ENCODE results near the gene SFXN2. TPM values are rescaled to one million over a fixed set of nuclear protein-coding genes. Genes with fewer than 3 reads are reported as not detected.
A peak's percentile ranks its signal among the peaks of the same experiment; 100 is the strongest.

The SFXN2 gene
- total RNA-seq, 1 donor from 2014 or later, result 1.6 TPM

- intact Hi-C loops (cut with micrococcal nuclease), result no loop called here
- Histone ChIP-seq H3K4me1 (peaks cover 49% of the 10 kb centered on the region), H3K27ac (replicated peaks) (peak overlapping the region; percentile 47), H3K4me3 (peak overlapping the region; percentile 90), H3K36me3 (no peaks in the 10 kb centered on the region), H3K9me3 (replicated peaks) (no peaks in the 10 kb centered on the region), H3K27me3 (ENCODE audit: low read depth) (no peaks in the 10 kb centered on the region)
- TF ChIP-seq CTCF (IDR thresholded peaks at IDR 0.05; ENCODE audit: borderline replicate concordance), result no peak
- DNase-seq, result no peak
Measured at GRCh38 chr10:102743078-102743587, 28.7 kb downstream of the SFXN2 start.

GRCh38 chr10:102743588-102744373, 29.3 kb downstream of the SFXN2 start, which contains the start of gene WBP1L:
WBP1L (plus strand) TSS chr10:102743948; CDS start chr10:102744054, 106 bp downstream.
- Histone ChIP-seq H3K4me3 (peak within 1 kb of the TSS; percentile 90), H3K36me3 (no peaks in the 10 kb centered on the region), H3K27me3 (ENCODE audit: low read depth) (no peaks in the 10 kb centered on the region), H3K4me1 (peaks cover 43% of the 10 kb centered on the region), H3K9me3 (replicated peaks) (no peaks in the 10 kb centered on the region), H3K27ac (replicated peaks) (peak within 1 kb of the TSS; percentile 87)
- DNase-seq, result peak; percentile 95
- TF ChIP-seq CTCF (IDR thresholded peaks at IDR 0.05; ENCODE audit: borderline replicate concordance), result no peak
- intact Hi-C loops (cut with micrococcal nuclease), result no loop called here

GRCh38 chr10:102744374-102745051, 30.1 kb downstream of the SFXN2 start:
- no peaks in the 10 kb centered on the region for H3K27me3 ChIP-seq (ENCODE audit: low read depth)
- no peak for DNase-seq
- H3K27ac ChIP-seq (replicated peaks), result peak overlapping the region; percentile 87
- intact Hi-C loops (cut with micrococcal nuclease), result no loop called here
- TF ChIP-seq CTCF (IDR thresholded peaks at IDR 0.05; ENCODE audit: borderline replicate concordance), result no peak
- H3K9me3 ChIP-seq (replicated peaks), result no peaks in the 10 kb centered on the region
- no peaks in the 10 kb centered on the region for H3K36me3 ChIP-seq
- H3K4me1 ChIP-seq, result peaks cover 36% of the 10 kb centered on the region
- peak overlapping the region; percentile 90 for H3K4me3 ChIP-seq

DNA sequence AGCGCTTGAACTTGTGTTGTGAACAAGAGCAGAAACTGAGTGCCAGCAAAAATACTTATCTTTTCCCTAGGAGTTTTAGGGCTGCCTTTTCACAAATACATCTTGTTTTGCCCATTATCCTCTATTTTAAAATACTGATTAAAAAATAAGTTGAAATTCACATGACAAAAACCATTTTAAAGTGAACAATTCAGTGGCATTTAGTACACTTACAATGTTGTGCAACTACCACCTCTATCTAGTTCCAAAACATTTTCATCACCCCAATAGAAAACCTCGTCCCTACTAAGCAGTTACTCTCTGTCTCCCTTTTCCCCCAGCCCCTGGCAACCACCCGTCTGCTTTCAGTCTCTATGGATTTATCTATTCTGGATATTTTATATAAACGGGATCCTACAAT, 30.7 kb downstream of the SFXN2 start:
- H3K27me3 ChIP-seq (ENCODE audit: low read depth), result no peaks in the 10 kb centered on the region
- TF ChIP-seq CTCF (IDR thresholded peaks at IDR 0.05; ENCODE audit: borderline replicate concordance), result no peak
- no peak for DNase-seq
- peak overlapping the region; percentile 90 for H3K4me3 ChIP-seq
- intact Hi-C loops (cut with micrococcal nuclease), result no loop called here
- no peaks in the 10 kb centered on the region for H3K9me3 ChIP-seq (replicated peaks)
- H3K27ac ChIP-seq (replicated peaks), result peak overlapping the region; percentile 87
- H3K36me3 ChIP-seq, result no peaks in the 10 kb centered on the region
- H3K4me1 ChIP-seq, result peaks cover 35% of the 10 kb centered on the region

- Histone ChIP-seq H3K4me1 (peaks cover 29% of the 10 kb centered on the region), H3K9me3 (replicated peaks) (no peaks in the 10 kb centered on the region), H3K27me3 (ENCODE audit: low read depth) (no peaks in the 10 kb centered on the region), H3K4me3 (no peak overlapping the region), H3K27ac (replicated peaks) (peak overlapping the region; percentile 58), H3K36me3 (no peaks in the 10 kb centered on the region)
- no peak for DNase-seq
- no peak for TF ChIP-seq CTCF (IDR thresholded peaks at IDR 0.05; ENCODE audit: borderline replicate concordance)
- intact Hi-C loops (cut with micrococcal nuclease), result loop anchor here (10.0 kb wide), 1 partner anchor 52 kb away; no protein-coding TSS in a partner anchor
Measured at GRCh38 chr10:102752266-102752930, 38.0 kb downstream of the SFXN2 start.

All from left ventricle myocardium inferior (tissue), 1 donor.